ENCODE results near the gene CARD11. TPM values are rescaled to one million over a fixed set of nuclear protein-coding genes. Genes with fewer than 3 reads are reported as not detected.

The CARD11 gene
- total and polyA plus RNA-seq, 9 donors: 0.28 to 2.5 (median 0.80) TPM

- no peaks in the 10 kb centered on the region for H3K27me3 ChIP-seq
- no peaks in the 10 kb centered on the region for H3K4me1 ChIP-seq (ENCODE audit: insufficient read depth)
- no peak for TF ChIP-seq EP300 (IDR thresholded peaks at IDR 0.05)
- TF ChIP-seq CTCF (IDR thresholded peaks at IDR 0.05): no peak
- no peak for TF ChIP-seq POLR2A (IDR thresholded peaks at IDR 0.05)
- 64 to 76% (median 74%) methylated on average over 5 of the region's 5 CpGs for WGBS, 3 donors
- H3K9me3 ChIP-seq: no peaks in the 10 kb centered on the region
- H3K36me3 ChIP-seq: no peaks in the 10 kb centered on the region
- no peak overlapping the region for H3K4me3 ChIP-seq
- DNase-seq: no peak
- no peak overlapping the region for H3K27ac ChIP-seq
- intact Hi-C loops (cut with DNase I): no loop called here
Measured at GRCh38 chr7:3080106-3080505, 36.4 kb upstream of the CARD11 start.

- H3K27ac ChIP-seq: no peak overlapping the region
- no peaks in the 10 kb centered on the region for H3K9me3 ChIP-seq
- no peak for DNase-seq
- no peaks in the 10 kb centered on the region for H3K36me3 ChIP-seq
- H3K4me1 ChIP-seq (ENCODE audit: insufficient read depth): no peaks in the 10 kb centered on the region
- WGBS, 3 donors: 75 to 81% (median 81%) methylated on average over 7 of the region's 7 CpGs
- H3K4me3 ChIP-seq: no peak overlapping the region
- no peaks in the 10 kb centered on the region for H3K27me3 ChIP-seq
- intact Hi-C loops (cut with DNase I): no loop called here
- TF ChIP-seq POLR2A (IDR thresholded peaks at IDR 0.05) (no peak), EP300 (IDR thresholded peaks at IDR 0.05) (no peak), CTCF (IDR thresholded peaks at IDR 0.05) (no peak)
Measured at GRCh38 chr7:3078514-3078913, 34.8 kb upstream of the CARD11 start.

- Histone ChIP-seq H3K27ac (no peak overlapping the region), H3K4me1 (ENCODE audit: insufficient read depth) (no peaks in the 10 kb centered on the region), H3K9me3 (no peaks in the 10 kb centered on the region), H3K4me3 (no peak overlapping the region), H3K36me3 (no peaks in the 10 kb centered on the region), H3K27me3 (no peaks in the 10 kb centered on the region)
- intact Hi-C loops (cut with DNase I): no loop called here
- 84 to 92% (median 88%) methylated on average over 4 of the region's 4 CpGs for WGBS, 3 donors
- DNase-seq: no peak
- TF ChIP-seq EP300 (IDR thresholded peaks at IDR 0.05) (no peak), POLR2A (IDR thresholded peaks at IDR 0.05) (no peak), CTCF (IDR thresholded peaks at IDR 0.05) (no peak)
Measured at GRCh38 chr7:3076700-3077099, 33.0 kb upstream of the CARD11 start.

GRCh38 chr7:3076163-3076562 lies 32.5 kb upstream of the CARD11 start:
- Histone ChIP-seq H3K36me3 (no peaks in the 10 kb centered on the region), H3K4me1 (ENCODE audit: insufficient read depth) (no peaks in the 10 kb centered on the region), H3K27me3 (no peaks in the 10 kb centered on the region), H3K9me3 (no peaks in the 10 kb centered on the region), H3K4me3 (no peak overlapping the region), H3K27ac (no peak overlapping the region)
- 78 to 87% (median 83%) methylated on average over 3 of the region's 3 CpGs for WGBS, 3 donors
- DNase-seq: no peak
- TF ChIP-seq POLR2A (IDR thresholded peaks at IDR 0.05) (no peak), CTCF (IDR thresholded peaks at IDR 0.05) (no peak), EP300 (IDR thresholded peaks at IDR 0.05) (no peak)
- intact Hi-C loops (cut with DNase I): no loop called here

GRCh38 chr7:3075441-3075840 lies 31.8 kb upstream of the CARD11 start:
- H3K36me3 ChIP-seq: no peaks in the 10 kb centered on the region
- no peak for DNase-seq
- TF ChIP-seq POLR2A (IDR thresholded peaks at IDR 0.05) (no peak), CTCF (IDR thresholded peaks at IDR 0.05) (no peak), EP300 (IDR thresholded peaks at IDR 0.05) (no peak)
- no peaks in the 10 kb centered on the region for H3K9me3 ChIP-seq
- H3K4me3 ChIP-seq: no peak overlapping the region
- no peak overlapping the region for H3K27ac ChIP-seq
- no peaks in the 10 kb centered on the region for H3K4me1 ChIP-seq (ENCODE audit: insufficient read depth)
- intact Hi-C loops (cut with DNase I): no loop called here
- H3K27me3 ChIP-seq: no peaks in the 10 kb centered on the region
- 73 to 83% (median 75%) methylated on average over 4 of the region's 4 CpGs for WGBS, 3 donors

Measured in ovary (tissue), 9 donors.